ENCODE data around the gene IFNGR1. TPM values are rescaled to one million over a fixed set of nuclear protein-coding genes. Genes with fewer than 3 reads are reported as not detected.
"Not testable (repeated sequence)": the region's sequence is repeated elsewhere in the genome, so short reads cannot be mapped to it uniquely, and the experiment has no call there.

Gene IFNGR1
- total RNA-seq, 1 experiment from 2014 or later, result 94.4 TPM

DNA sequence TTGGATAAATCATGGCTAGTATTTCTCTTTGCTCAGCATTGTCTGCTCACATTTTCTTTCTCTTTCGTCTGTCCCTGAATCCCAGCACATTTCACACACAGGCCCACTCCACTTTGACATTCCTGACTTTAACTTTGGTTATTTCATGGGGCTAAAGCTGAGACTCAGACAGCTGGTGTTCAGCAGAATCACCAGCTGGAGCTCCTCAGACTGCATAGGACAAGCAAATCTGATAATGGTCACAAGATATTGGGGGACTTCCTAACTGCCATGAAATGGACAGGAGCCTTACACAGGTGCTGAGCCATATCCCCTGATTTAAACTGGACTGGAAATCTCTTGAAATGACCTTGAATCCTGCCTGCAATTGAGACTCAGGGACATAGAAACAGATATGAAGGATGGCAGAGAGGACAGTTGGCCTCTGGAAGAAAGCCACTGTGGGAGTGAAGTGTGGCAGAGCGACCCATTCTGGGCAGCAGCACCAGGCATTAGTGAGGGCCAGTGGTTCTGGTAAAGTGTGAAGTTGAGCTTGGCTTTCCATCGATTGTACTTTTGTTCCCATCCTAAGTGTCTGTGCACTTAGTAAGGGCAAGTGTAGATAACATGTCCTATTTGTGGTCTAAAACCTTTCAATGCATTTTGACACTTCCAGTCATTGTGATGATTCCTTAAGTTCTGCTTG lies 10.0 kb upstream of the IFNGR1 start:
- no peaks in the 10 kb centered on the region for H3K27me3 ChIP-seq (replicated peaks)
- H3K4me3 ChIP-seq, result no peak overlapping the region
- H3K4me1 ChIP-seq (replicated peaks), result peaks cover 14% of the 10 kb centered on the region
- no peak for DNase-seq (ENCODE audit: low read depth in 1 of 2, low spot score in 2 of 2)
- H3K36me3 ChIP-seq, result no peaks in the 10 kb centered on the region
- H3K9me3 ChIP-seq (replicated peaks), result no peaks in the 10 kb centered on the region
- H3K27ac ChIP-seq, result no peak overlapping the region

DNA sequence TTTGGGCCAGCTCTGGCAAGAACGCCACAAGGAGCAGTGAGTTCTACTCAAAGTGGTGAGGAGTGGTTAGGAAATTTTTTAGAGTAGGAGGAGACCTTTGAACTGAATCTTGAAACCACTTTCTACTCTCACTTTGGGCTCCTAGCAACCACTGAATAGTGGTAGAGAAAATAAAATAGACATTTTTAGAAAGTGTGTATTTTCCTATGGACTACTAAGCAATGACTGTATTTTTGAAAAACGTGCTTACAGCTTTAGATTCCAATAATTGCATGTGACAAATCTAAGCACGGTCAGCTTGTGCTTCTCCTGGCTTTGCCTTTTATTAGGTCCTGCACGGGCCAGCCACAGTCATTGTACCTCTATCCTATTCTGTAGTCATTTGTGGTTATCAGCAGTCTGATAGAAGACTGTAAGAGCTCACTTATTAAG lies 8.7 kb upstream of the IFNGR1 start:
- no peaks in the 10 kb centered on the region for H3K27me3 ChIP-seq (replicated peaks)

DNA sequence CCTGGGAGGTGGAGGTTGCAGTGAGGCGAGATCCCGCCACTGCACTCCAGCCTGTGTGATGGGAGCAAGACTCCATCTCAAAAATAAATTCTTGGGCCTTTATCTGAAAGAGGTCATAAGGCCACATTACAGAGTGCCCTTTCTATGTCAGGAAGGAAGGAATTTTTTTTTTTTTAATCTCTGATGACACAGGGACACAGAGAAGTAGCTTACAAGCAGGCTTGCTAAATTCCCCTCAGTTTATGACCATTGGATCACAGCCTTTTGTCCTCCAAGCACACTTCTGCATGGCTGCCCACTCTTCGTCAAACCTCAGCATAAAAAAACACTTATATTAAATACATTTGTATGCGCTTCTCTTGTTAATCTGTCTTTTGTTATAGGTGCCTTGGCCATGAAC lies 7.5 kb upstream of the IFNGR1 start:
- Histone ChIP-seq H3K27ac (no peak overlapping the region), H3K27me3 (replicated peaks) (no peaks in the 10 kb centered on the region), H3K4me3 (no peak overlapping the region), H3K9me3 (replicated peaks) (no peaks in the 10 kb centered on the region), H3K4me1 (replicated peaks) (no peaks in the 10 kb centered on the region), H3K36me3 (no peaks in the 10 kb centered on the region)
- no peak for DNase-seq (ENCODE audit: low read depth in 1 of 2, low spot score in 2 of 2)

More for the DNA sequence above, 8.7 kb upstream of the IFNGR1 start:
- no peak overlapping the region for H3K27ac ChIP-seq
- no peaks in the 10 kb centered on the region for H3K36me3 ChIP-seq
- peaks cover under 1% of the 10 kb centered on the region; the same call in 1 of the 2 replicates for H3K4me1 ChIP-seq (replicated peaks)
- DNase-seq (ENCODE audit: low read depth in 1 of 2, low spot score in 2 of 2), result no peak
- no peak overlapping the region for H3K4me3 ChIP-seq
- H3K9me3 ChIP-seq (replicated peaks), result no peaks in the 10 kb centered on the region

DNA sequence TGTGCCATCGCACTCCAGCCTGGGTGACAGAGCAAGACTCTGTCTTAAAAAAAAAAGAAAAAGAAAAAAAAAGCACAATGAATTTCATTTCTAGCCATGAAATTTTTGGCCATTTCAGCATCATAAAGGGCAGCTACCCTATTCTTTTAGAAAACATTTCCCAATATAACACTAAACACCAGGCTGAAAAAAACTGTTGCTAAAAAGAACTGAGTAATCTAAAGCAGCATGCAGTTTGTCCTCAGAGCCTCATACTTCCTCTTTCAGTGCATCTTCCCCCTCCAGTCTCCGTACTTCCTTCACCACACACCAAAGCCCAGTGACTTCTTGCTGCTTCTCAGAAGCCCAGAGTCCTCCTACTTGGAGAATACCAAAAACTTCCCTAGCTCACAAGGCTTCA lies 5.6 kb upstream of the IFNGR1 start:
- no peak for DNase-seq (ENCODE audit: low read depth in 1 of 2, low spot score in 2 of 2)
- Histone ChIP-seq H3K9me3 (replicated peaks) (no peaks in the 10 kb centered on the region), H3K27me3 (replicated peaks) (no peaks in the 10 kb centered on the region), H3K36me3 (no peaks in the 10 kb centered on the region), H3K4me3 (no peak overlapping the region), H3K27ac (no peak overlapping the region), H3K4me1 (replicated peaks) (peaks cover 1% of the 10 kb centered on the region)

DNA sequence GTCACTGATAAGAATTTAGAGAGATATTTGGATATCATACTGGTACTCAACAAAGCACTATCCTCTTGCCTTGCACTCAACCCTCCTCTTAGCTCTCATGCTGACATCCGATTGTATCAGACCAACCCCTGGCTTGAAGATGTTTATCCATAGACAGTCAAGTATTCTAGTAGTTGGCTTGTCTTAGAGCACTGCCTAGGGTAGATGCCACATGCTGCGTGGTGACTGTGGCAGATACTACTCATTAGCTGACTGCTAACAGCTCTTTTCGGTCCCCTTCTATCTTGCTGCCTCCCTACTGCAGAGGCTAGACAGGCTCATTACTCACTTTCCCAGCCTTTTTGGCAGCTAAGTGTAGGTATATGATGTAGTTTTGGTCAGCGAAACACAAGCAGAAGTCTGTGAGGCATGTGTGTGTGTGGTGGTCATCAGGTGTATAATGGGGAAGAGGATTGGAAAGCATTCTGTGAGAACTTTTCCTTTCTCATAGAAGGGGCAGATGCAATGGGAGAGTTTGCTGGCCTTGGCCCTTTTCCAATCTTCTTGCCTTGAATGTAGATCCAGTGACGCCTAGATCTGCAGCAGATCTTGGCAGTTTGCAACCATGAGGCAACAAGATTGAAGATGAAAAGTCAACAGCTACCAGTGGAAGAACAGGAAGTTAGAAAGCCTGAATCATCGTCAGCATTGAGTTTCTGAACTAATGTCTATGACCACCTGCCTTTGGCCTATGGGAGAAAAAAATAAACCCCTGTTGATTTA lies 4.4 kb upstream of the IFNGR1 start:
- peaks cover 6% of the 10 kb centered on the region for H3K4me1 ChIP-seq (replicated peaks)
- H3K27ac ChIP-seq, result no peak overlapping the region
- no peak for DNase-seq (ENCODE audit: low read depth in 1 of 2, low spot score in 2 of 2)
- H3K36me3 ChIP-seq, result peaks cover 5% of the 10 kb centered on the region; the same call in 1 of the 2 replicates
- no peak overlapping the region for H3K4me3 ChIP-seq
- no peaks in the 10 kb centered on the region for H3K9me3 ChIP-seq (replicated peaks)
- no peaks in the 10 kb centered on the region for H3K27me3 ChIP-seq (replicated peaks)

DNA sequence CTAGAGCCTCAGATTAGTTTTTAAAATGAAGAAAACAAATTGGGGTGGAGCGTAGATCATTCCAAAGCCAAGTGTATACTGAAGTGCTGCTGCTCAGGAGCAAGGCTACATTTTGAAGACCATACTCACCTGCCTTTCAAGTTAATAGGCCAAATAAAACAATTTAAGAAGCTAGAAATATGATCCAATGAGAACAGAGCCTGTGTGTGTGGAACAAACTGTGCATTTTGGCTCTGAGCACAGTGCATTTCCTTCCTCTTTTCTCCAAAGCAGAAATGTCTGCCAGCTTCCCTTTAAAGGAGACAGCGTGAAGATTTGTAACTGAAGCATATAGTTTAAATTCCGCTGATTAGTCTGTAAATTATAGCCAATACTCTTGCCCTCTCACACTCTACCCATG lies 3.2 kb upstream of the IFNGR1 start:
- no peak overlapping the region for H3K27ac ChIP-seq
- peaks cover 16% of the 10 kb centered on the region for H3K4me1 ChIP-seq (replicated peaks)
- no peaks in the 10 kb centered on the region for H3K9me3 ChIP-seq (replicated peaks)
- H3K27me3 ChIP-seq (replicated peaks), result no peaks in the 10 kb centered on the region
- H3K36me3 ChIP-seq, result peaks cover 5% of the 10 kb centered on the region; the same call in 1 of the 2 replicates
- H3K4me3 ChIP-seq, result no peak overlapping the region
- no peak for DNase-seq (ENCODE audit: low read depth in 1 of 2, low spot score in 2 of 2)

DNA sequence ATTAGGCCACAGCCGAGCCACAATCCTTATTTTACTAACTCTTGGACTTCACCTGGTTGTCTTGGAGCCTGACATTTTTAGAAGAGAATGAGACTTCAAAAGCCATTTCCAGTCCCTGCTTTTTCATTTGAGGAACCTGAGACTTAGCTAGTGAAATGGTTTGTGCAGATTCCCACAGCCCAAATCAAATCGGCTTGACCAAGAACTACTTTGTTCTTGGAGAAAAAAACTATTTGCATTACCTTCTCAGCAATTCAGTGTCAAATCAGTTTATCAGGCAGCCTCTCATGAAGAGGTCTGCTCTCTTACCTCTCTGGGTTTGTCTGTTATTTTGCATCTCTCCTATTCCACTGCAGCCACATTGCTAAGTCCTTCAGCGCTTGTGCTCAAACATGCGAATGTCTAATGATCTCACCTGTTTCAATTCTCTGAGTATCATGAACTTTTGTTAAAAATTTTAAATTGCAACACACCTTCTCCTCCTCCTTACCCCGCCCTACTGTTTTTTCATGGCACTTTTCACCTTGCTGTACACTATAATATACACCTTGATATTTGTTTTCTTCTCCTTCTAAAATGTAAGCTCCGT lies 573 bp upstream of the IFNGR1 start:
- Histone ChIP-seq H3K4me3 (peak overlapping the region; percentile 81), H3K4me1 (replicated peaks) (peaks cover 18% of the 10 kb centered on the region), H3K27me3 (replicated peaks) (no peaks in the 10 kb centered on the region), H3K9me3 (replicated peaks) (no peaks in the 10 kb centered on the region), H3K27ac (peak overlapping the region; percentile 81), H3K36me3 (peaks cover 8% of the 10 kb centered on the region; the same call in 1 of the 2 replicates)
- no peak for DNase-seq (ENCODE audit: low read depth in 1 of 2, low spot score in 2 of 2)

DNA sequence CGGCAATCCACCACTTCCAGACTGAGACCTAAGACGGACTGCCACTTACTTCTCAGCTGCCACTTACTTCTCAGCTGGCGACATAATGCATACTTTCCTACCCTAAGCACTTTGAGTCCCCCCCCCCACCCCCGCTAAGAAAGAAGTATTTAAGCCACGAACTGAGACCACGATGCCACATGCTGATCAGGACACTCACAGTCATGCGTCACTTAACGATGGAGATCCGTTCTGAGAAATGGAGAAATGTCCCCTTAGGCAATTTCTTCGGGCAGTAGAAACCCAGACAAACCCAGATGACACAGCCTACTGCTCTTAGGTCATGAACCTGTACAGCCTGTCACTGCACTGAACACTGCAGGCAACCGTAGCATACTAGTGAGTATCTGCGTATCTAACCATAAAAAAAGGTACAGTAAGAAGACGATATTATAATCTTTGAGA lies 690 bp downstream of the IFNGR1 start:
- Histone ChIP-seq H3K9me3 (replicated peaks) (no peaks in the 10 kb centered on the region), H3K4me3 (peak overlapping the region; percentile 81), H3K27me3 (replicated peaks) (no peaks in the 10 kb centered on the region), H3K27ac (peak overlapping the region; percentile 81), H3K36me3 (peaks cover 8% of the 10 kb centered on the region; the same call in 1 of the 2 replicates), H3K4me1 (replicated peaks) (peaks cover 18% of the 10 kb centered on the region)
- peak in 1 of 2 experiments; percentile 47 for DNase-seq (ENCODE audit: low read depth in 1 of 2, low spot score in 2 of 2)

DNA sequence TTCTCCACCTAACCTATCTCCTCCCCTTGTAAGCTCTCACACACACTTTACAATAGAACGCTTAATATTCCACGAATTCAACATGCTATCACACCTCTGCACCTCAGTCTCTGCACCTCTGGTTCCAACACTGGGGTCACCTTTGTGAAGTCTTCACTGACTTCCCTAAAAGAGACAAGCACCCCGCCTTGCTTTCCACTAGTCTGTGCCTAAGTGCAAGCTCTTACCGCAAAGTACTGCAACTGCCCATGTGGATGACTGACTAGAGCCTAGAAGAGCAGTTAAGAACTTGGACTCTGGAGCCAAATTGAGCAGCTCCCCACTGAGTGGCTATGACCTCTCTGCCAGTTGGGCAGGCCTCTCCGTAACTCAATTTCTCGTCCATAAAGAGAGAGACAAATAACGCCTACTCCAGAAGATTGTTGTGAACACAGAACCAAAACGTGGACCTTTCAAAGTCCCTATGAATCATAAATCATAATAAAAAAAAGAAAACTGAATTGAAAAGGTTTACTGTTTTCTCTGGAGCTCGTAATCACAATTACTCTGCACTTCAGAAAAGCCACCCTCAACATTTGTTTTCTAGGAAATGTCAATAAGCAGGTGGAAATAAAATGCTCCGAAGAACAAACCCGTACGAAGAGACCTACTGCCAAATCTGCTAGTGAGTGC lies 1.2 kb downstream of the IFNGR1 start:
- H3K4me1 ChIP-seq (replicated peaks), result peaks cover 18% of the 10 kb centered on the region
- DNase-seq (ENCODE audit: low read depth in 1 of 2, low spot score in 2 of 2), result no peak
- peaks cover 8% of the 10 kb centered on the region; the same call in 1 of the 2 replicates for H3K36me3 ChIP-seq
- H3K4me3 ChIP-seq, result peak overlapping the region; percentile 81
- H3K27me3 ChIP-seq (replicated peaks), result no peaks in the 10 kb centered on the region
- no peak overlapping the region for H3K27ac ChIP-seq
- no peaks in the 10 kb centered on the region for H3K9me3 ChIP-seq (replicated peaks)

DNA sequence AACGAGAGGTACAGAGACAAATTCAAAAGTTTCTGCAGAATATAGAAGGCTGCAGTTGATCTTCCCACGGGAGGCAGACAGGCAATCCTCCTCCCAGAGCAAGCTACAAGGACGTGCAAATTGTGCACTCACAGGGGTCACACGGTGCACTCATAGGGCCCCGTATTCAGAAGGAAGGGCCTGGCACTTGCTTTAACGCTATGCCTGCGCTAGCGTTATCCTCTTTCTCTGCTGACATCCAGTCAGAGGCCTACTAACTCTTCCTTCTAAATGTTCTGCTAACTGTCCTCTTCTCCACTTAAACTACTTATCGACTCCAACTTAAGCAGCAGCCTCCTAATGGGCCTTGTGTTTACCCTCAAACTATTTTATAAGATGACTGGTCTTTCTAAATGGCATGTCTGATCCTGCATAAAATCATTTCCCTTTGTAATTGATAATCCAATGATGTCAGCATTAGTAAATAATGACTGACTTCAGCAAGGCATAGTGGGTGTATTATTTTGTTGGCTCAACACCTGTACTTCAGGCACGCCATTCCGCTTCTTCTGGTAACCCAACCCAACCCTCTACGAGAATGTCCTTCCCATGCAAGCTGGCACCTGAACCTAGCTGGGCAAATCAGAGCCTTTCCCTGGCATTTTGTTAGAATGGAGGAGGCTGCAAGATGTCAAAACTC lies 2.2 kb downstream of the IFNGR1 start:
- Histone ChIP-seq H3K4me3 (no peak overlapping the region), H3K9me3 (replicated peaks) (no peaks in the 10 kb centered on the region), H3K27me3 (replicated peaks) (no peaks in the 10 kb centered on the region), H3K4me1 (replicated peaks) (peaks cover 18% of the 10 kb centered on the region), H3K27ac (no peak overlapping the region), H3K36me3 (peaks cover 8% of the 10 kb centered on the region; the same call in 1 of the 2 replicates)
- DNase-seq (ENCODE audit: low read depth in 1 of 2, low spot score in 2 of 2), result no peak

DNA sequence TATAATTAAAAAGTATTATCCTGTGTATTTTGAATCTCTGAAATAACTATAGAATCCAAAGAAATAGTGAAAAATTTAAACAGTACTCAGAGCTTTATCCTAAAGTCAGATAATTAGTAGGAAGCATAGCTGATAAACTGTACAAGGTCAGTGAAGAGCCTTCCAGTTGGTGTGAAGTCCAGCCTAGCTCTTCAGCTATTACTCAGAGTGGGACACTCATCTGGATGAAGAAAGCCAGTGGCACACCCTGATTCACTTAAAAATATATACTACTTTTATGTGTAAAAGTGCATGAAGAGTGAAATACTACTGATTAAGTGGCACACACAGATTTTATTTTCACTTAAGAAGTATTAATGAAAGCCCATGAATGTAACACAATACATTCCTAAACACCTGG lies 3.1 kb downstream of the IFNGR1 start:
- H3K4me1 ChIP-seq (replicated peaks), result peaks cover 18% of the 10 kb centered on the region
- no peaks in the 10 kb centered on the region for H3K9me3 ChIP-seq (replicated peaks)
- H3K27ac ChIP-seq, result no peak overlapping the region
- no peaks in the 10 kb centered on the region for H3K27me3 ChIP-seq (replicated peaks)
- H3K36me3 ChIP-seq, result peaks cover 8% of the 10 kb centered on the region; the same call in 1 of the 2 replicates
- H3K4me3 ChIP-seq, result no peak overlapping the region
- no peak for DNase-seq (ENCODE audit: low read depth in 1 of 2, low spot score in 2 of 2)

DNA sequence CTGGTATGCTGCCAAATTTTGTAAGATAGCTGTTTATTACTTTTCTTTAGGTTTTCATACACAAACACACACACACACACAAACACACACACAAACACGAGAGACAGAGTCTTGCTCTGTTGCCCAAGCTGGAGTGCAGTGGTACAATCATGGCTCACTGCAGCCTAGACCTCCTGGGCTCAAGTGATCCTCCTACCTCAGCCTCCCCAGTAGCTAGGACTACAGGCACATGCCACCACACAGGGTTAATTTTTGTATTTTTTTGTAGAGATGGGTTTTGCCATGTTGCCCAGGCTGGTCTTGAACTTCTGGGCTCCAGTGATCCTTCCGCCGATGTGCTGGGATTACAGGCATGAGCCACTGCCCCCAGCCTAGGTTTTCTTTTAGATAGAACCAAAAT lies 3.6 kb downstream of the IFNGR1 start:
- DNase-seq (ENCODE audit: low read depth in 1 of 2, low spot score in 2 of 2), result not testable (repeated sequence)

DNA sequence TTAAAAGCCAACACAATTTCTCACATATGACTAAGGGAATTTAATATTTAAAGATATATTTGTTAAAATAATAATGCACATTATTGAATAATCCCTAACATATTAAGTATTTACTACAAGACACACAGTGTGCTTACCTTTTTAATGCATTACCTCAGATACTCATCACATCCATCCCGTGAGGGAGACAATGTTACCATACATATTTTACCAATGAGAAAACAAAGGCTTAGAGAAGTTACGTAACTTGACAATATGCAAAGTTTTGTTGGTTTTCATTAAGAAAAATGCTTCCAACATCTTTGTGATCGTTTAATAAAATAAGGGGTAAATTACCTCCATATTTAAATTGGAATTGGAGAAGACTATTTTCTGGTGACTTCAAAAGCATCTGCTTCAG lies 4.3 kb downstream of the IFNGR1 start:
- Histone ChIP-seq H3K9me3 (replicated peaks) (no peaks in the 10 kb centered on the region), H3K27me3 (replicated peaks) (no peaks in the 10 kb centered on the region), H3K4me1 (replicated peaks) (peaks cover 18% of the 10 kb centered on the region), H3K27ac (no peak overlapping the region), H3K4me3 (no peak overlapping the region), H3K36me3 (peaks cover 8% of the 10 kb centered on the region; the same call in 1 of the 2 replicates)
- DNase-seq (ENCODE audit: low read depth in 1 of 2, low spot score in 2 of 2), result no peak

More for the DNA sequence above, 3.6 kb downstream of the IFNGR1 start:
- not testable (repeated sequence) for H3K27me3 ChIP-seq (replicated peaks); H3K4me3 ChIP-seq; H3K27ac ChIP-seq; H3K9me3 ChIP-seq (replicated peaks); H3K36me3 ChIP-seq
- peaks cover 18% of the 10 kb centered on the region for H3K4me1 ChIP-seq (replicated peaks)

Data from SJSA1 (cell line).